Neuronal stem cell (in vitro differentiated cells): ENCODE measurements around the gene PCNX2.

Experiments
- DNase-seq: peaks from one replicate; pipeline ENCODE4 v3.0.0-alpha.2; 2013; ENCODE audit warnings: low spot score
- H2AFZ ChIP-seq: one replicate; pipeline ENCODE4 v1.6.1; 2013; ENCODE audit warnings: mild to moderate bottlenecking, low read length, inconsistent platforms
- H2AK5ac ChIP-seq: 2 replicates; pipeline ENCODE4 v1.6.1; 2013; ENCODE audit warnings: low read depth, mild to moderate bottlenecking, inconsistent platforms, low read length, moderate library complexity, mixed read lengths
- H2BK120ac ChIP-seq: 2 replicates; pipeline ENCODE4 v1.6.1; 2013; ENCODE audit warnings: low read depth, mild to moderate bottlenecking, inconsistent platforms, low read length, moderate library complexity, mixed read lengths
- H2BK12ac ChIP-seq: one replicate; pipeline ENCODE4 v1.6.1; 2013; ENCODE audit warnings: low read length, inconsistent platforms
- H2BK15ac ChIP-seq: 2 replicates; pipeline ENCODE4 v1.6.1; 2013; ENCODE audit warnings: mild to moderate bottlenecking, low read length, inconsistent platforms, mixed read lengths
- H2BK5ac ChIP-seq: one replicate; pipeline ENCODE4 v1.6.1; 2013; ENCODE audit warnings: inconsistent platforms, mild to moderate bottlenecking, low read length, moderate library complexity
- H3K14ac ChIP-seq: one replicate; pipeline ENCODE4 v1.6.1; 2013; ENCODE audit warnings: low read length, inconsistent platforms
- H3K18ac ChIP-seq: 2 replicates; pipeline ENCODE4 v1.6.1; 2013; ENCODE audit warnings: low read length, inconsistent platforms
- H3K23ac ChIP-seq: 2 replicates; pipeline ENCODE4 v1.6.1; 2013; ENCODE audit warnings: low read depth, mild to moderate bottlenecking, mixed read lengths, low read length, inconsistent platforms; ENCODE audit not compliant: poor library complexity
- H3K27ac ChIP-seq: replicated peaks from 3 replicates; pipeline ENCODE4 v1.5.1; 2013; ENCODE audit warnings: low read length, inconsistent platforms
- H3K27me3 ChIP-seq, 3 experiments: 2 replicates each; pipeline ENCODE4 v1.6.1; 2013; ENCODE audit warnings: low read length in 3 of 3, mild to moderate bottlenecking in 2 of 3, inconsistent platforms in 1 of 3, low read depth in 1 of 3, mixed read lengths in 1 of 3, moderate library complexity in 1 of 3; ENCODE audit not compliant: control insufficient read depth in 3 of 3, insufficient read depth in 3 of 3
- H3K36me3 ChIP-seq, 2 donors: replicated peaks in 1 of 2; 2 replicates each; pipeline ENCODE4 v1.6.1; 2013; ENCODE audit warnings: low read length in 2 of 2; ENCODE audit not compliant: control insufficient read depth in 2 of 2, insufficient read depth in 2 of 2
- H3K4ac ChIP-seq: 2 replicates; pipeline ENCODE4 v1.6.1; 2013; ENCODE audit warnings: inconsistent platforms, mild to moderate bottlenecking, low read length, moderate library complexity
- H3K4me1 ChIP-seq, 2 donors: 1 replicate in 1 of 2; 2 replicates in 1 of 2; pipeline ENCODE4 v1.6.1; 2013; ENCODE audit warnings: low read length in 2 of 2, low read depth in 1 of 2; ENCODE audit not compliant: control insufficient read depth in 2 of 2, insufficient read depth in 1 of 2
- H3K4me2 ChIP-seq: one replicate; pipeline ENCODE4 v1.6.1; 2013; ENCODE audit warnings: mild to moderate bottlenecking, low read length, inconsistent platforms; ENCODE audit not compliant: insufficient read depth, poor library complexity, severe bottlenecking
- H3K4me3 ChIP-seq, 2 donors: 2 replicates each; pipeline ENCODE4 v1.5.1; 2013; ENCODE audit warnings: low read length in 2 of 2, mild to moderate bottlenecking in 2 of 2, inconsistent platforms in 1 of 2, moderate library complexity in 1 of 2
- H3K79me1 ChIP-seq: one replicate; pipeline ENCODE4 v1.6.1; 2013; ENCODE audit warnings: low read depth, mild to moderate bottlenecking, inconsistent platforms, low read length, moderate library complexity
- H3K9ac ChIP-seq: one replicate; pipeline ENCODE4 v1.6.1; 2013; ENCODE audit warnings: mild to moderate bottlenecking, low read depth, low read length, inconsistent platforms; ENCODE audit not compliant: poor library complexity
- H3K9me3 ChIP-seq, 2 donors: replicated peaks in 1 of 2; 2 replicates each; pipeline versions ENCODE3 to v1.6.1; 2013; ENCODE audit warnings: low read length in 2 of 2, mild to moderate bottlenecking in 2 of 2, inconsistent platforms in 1 of 2, low read depth in 1 of 2, mixed read lengths in 1 of 2, moderate library complexity in 1 of 2; ENCODE audit not compliant: control insufficient read depth in 2 of 2, insufficient read depth in 1 of 2
- H4K8ac ChIP-seq: one replicate; pipeline ENCODE4 v1.6.1; 2013; ENCODE audit warnings: low read depth, mild to moderate bottlenecking, inconsistent platforms, low read length, moderate library complexity
- H4K91ac ChIP-seq: one replicate; pipeline ENCODE4 v1.6.1; 2013; ENCODE audit warnings: low read length, low read depth, mild to moderate bottlenecking, inconsistent platforms; ENCODE audit not compliant: poor library complexity
- WGBS, 2 donors: extraction: QIAGEN DNeasy Blood & Tissue Kit; methylation state at CpG; one replicate each; pipeline ENCODE4 v1.1.7; 2013; ENCODE audit warnings: missing lambda C conversion rate in 2 of 2, mixed read lengths in 1 of 2; ENCODE audit not compliant: insufficient read length in 2 of 2, insufficient replicate concordance in 1 of 2; ENCODE audit errors: extremely low coverage in 2 of 2; 5-methylcytosine and 5-hydroxymethylcytosine counted together

PCNX2 gene

GRCh38 chr1:233336554-233337456, 41.3 kb upstream of the PCNX2 start:
- Histone ChIP-seq H4K8ac (no peak overlapping the region), H2BK120ac (no peak overlapping the region), H3K9me3 (no peaks in the 10 kb centered on the region), H3K27me3 (peaks cover 0 to 32% (median 0%) of the 10 kb centered on the region in 3 experiments), H3K4me3 (no peak overlapping the region), H3K4me1 (peaks cover 7 to 10% of the 10 kb centered on the region in 2 donors), H3K18ac (no peak overlapping the region), H3K4ac (no peak overlapping the region), H3K14ac (no peak overlapping the region), H3K79me1 (no peaks in the 10 kb centered on the region), H3K36me3 (no peaks in the 10 kb centered on the region), H2BK15ac (no peak overlapping the region), H2BK12ac (no peak overlapping the region), H2AK5ac (no peak overlapping the region), H3K4me2 (no peak overlapping the region), H3K23ac (no peak overlapping the region), H3K27ac (no peak overlapping the region), H2BK5ac (no peak overlapping the region), H2AFZ (no peak overlapping the region), H3K9ac (no peak overlapping the region), H4K91ac (no peak overlapping the region)
- DNase-seq = no peak
- WGBS, 2 donors = no CpG with 5 or more reads among the region's 5 CpGs

GRCh38 chr1:233334092-233334491, 38.6 kb upstream of the PCNX2 start:
- no peak for DNase-seq
- Histone ChIP-seq H3K4me1 (peaks cover 0 to under 1% of the 10 kb centered on the region in 2 donors), H3K79me1 (no peaks in the 10 kb centered on the region), H3K23ac (no peak overlapping the region), H3K27ac (no peak overlapping the region), H2BK5ac (no peak overlapping the region), H2BK12ac (no peak overlapping the region), H3K36me3 (no peaks in the 10 kb centered on the region), H3K14ac (no peak overlapping the region), H3K9ac (no peak overlapping the region), H4K91ac (no peak overlapping the region), H2AFZ (no peak overlapping the region), H2BK120ac (no peak overlapping the region), H2BK15ac (no peak overlapping the region), H3K4me2 (no peak overlapping the region), H3K18ac (no peak overlapping the region), H4K8ac (no peak overlapping the region), H3K9me3 (no peaks in the 10 kb centered on the region), H3K27me3 (peaks cover 0 to 58% (median 10%) of the 10 kb centered on the region in 3 experiments), H3K4ac (no peak overlapping the region), H3K4me3 (no peak overlapping the region), H2AK5ac (no peak overlapping the region)
- WGBS, 2 donors = no CpG with 5 or more reads among the region's 7 CpGs

GRCh38 chr1:233333086-233333485, 37.6 kb upstream of the PCNX2 start:
- peaks cover 0 to 6% of the 10 kb centered on the region in 2 donors for H3K4me1 ChIP-seq
- no peak for DNase-seq
- peaks cover 8 to 59% (median 20%) of the 10 kb centered on the region in 3 experiments for H3K27me3 ChIP-seq
- H3K4me3 ChIP-seq = no peak overlapping the region
- no peak overlapping the region for H3K23ac ChIP-seq
- H3K4ac ChIP-seq = no peak overlapping the region
- no peak overlapping the region for H2BK5ac ChIP-seq
- H2AFZ ChIP-seq = no peak overlapping the region
- no peak overlapping the region for H3K14ac ChIP-seq
- H3K27ac ChIP-seq = no peak overlapping the region
- H4K91ac ChIP-seq = no peak overlapping the region
- H3K79me1 ChIP-seq = no peaks in the 10 kb centered on the region
- WGBS, 2 donors = no CpG with 5 or more reads among the region's 1 CpG
- H3K36me3 ChIP-seq = no peaks in the 10 kb centered on the region
- H3K9ac ChIP-seq = no peak overlapping the region
- no peak overlapping the region for H2BK15ac ChIP-seq
- H4K8ac ChIP-seq = no peak overlapping the region
- no peak overlapping the region for H2BK120ac ChIP-seq
- no peak overlapping the region for H2AK5ac ChIP-seq
- H3K4me2 ChIP-seq = no peak overlapping the region
- H2BK12ac ChIP-seq = no peak overlapping the region
- H3K18ac ChIP-seq = no peak overlapping the region
- peaks cover 0 to 2% of the 10 kb centered on the region in 2 donors for H3K9me3 ChIP-seq

GRCh38 chr1:233331676-233332519, 36.4 kb upstream of the PCNX2 start:
- Histone ChIP-seq H3K9me3 (peaks cover 0 to 2% of the 10 kb centered on the region in 2 donors), H4K91ac (no peak overlapping the region), H2BK15ac (no peak overlapping the region), H2BK12ac (no peak overlapping the region), H3K36me3 (no peaks in the 10 kb centered on the region), H3K4me1 (peaks cover 0 to 7% of the 10 kb centered on the region in 2 donors), H3K23ac (peak overlapping the region; percentile 27), H2BK5ac (no peak overlapping the region), H3K14ac (no peak overlapping the region), H3K4me3 (peak overlapping the region in 1 of 2 donors; percentile 42), H3K4ac (no peak overlapping the region), H3K27ac (no peak overlapping the region), H3K9ac (no peak overlapping the region), H3K4me2 (no peak overlapping the region), H2BK120ac (no peak overlapping the region), H3K27me3 (peaks cover 9 to 62% (median 20%) of the 10 kb centered on the region in 3 experiments), H2AFZ (no peak overlapping the region), H4K8ac (no peak overlapping the region), H2AK5ac (no peak overlapping the region), H3K18ac (no peak overlapping the region), H3K79me1 (no peaks in the 10 kb centered on the region)
- no CpG with 5 or more reads among the region's 8 CpGs for WGBS, 2 donors
- DNase-seq = no peak
